ENCODE data around the gene PSRC1.

DNA sequence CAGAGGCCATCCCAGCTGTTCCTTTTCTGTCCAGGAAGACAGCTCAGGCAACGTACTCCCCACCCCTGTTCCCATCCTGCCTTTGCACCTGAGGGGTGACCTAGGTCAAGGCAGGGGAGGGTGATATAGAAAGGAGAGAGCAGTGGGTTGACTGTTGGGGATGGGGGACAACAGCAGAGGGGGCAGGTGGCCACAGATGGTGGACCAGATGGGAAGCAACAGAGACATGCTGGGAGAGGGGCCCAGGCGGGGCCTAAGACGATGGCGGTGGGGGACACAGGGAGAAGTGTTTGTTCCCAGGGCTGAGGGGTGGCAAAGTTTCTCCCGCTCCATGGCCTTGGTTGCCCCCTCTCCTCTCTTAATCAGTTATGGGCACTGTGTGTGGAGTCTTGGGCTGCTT lies 27.3 kb downstream of the PSRC1 start:
- TF ChIP-seq, protein P1, sequence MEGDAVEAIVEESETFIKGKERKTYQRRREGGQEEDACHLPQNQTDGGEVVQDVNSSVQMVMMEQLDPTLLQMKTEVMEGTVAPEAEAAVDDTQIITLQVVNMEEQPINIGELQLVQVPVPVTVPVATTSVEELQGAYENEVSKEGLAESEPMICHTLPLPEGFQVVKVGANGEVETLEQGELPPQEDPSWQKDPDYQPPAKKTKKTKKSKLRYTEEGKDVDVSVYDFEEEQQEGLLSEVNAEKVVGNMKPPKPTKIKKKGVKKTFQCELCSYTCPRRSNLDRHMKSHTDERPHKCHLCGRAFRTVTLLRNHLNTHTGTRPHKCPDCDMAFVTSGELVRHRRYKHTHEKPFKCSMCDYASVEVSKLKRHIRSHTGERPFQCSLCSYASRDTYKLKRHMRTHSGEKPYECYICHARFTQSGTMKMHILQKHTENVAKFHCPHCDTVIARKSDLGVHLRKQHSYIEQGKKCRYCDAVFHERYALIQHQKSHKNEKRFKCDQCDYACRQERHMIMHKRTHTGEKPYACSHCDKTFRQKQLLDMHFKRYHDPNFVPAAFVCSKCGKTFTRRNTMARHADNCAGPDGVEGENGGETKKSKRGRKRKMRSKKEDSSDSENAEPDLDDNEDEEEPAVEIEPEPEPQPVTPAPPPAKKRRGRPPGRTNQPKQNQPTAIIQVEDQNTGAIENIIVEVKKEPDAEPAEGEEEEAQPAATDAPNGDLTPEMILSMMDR (IDR thresholded peaks at IDR 0.05; ENCODE audit: control extremely low read depth in 1 of 3, insufficient read depth in 1 of 3, low read depth in 1 of 3, low read length in 3 of 3) = no peak
- TF ChIP-seq CBX5 (IDR thresholded peaks at IDR 0.05; ENCODE audit: low read depth, low read length) (no peak), EGR1 (IDR thresholded peaks at IDR 0.05; ENCODE audit: borderline replicate concordance, low read depth, low read length) (no peak), SRF (IDR thresholded peaks at IDR 0.05; ENCODE audit: low read depth, low read length) (no peak), SIN3A (conservative IDR thresholded peaks at IDR 0.05 in 1 of 2, IDR thresholded peaks at IDR 0.05 in 1 of 2; ENCODE audit: low read depth in 1 of 2, low read length in 2 of 2) (no peak), JUN (IDR thresholded peaks at IDR 0.05; ENCODE audit: low read depth, low read length) (no peak)
